Measurements from ENCODE around the gene DDT.
A peak's percentile ranks its signal among the peaks of the same experiment; 100 is the strongest.
"Not testable (repeated sequence)": the region's sequence is repeated elsewhere in the genome, so short reads cannot be mapped to it uniquely, and the experiment has no call there.

Gene DDT

DNA sequence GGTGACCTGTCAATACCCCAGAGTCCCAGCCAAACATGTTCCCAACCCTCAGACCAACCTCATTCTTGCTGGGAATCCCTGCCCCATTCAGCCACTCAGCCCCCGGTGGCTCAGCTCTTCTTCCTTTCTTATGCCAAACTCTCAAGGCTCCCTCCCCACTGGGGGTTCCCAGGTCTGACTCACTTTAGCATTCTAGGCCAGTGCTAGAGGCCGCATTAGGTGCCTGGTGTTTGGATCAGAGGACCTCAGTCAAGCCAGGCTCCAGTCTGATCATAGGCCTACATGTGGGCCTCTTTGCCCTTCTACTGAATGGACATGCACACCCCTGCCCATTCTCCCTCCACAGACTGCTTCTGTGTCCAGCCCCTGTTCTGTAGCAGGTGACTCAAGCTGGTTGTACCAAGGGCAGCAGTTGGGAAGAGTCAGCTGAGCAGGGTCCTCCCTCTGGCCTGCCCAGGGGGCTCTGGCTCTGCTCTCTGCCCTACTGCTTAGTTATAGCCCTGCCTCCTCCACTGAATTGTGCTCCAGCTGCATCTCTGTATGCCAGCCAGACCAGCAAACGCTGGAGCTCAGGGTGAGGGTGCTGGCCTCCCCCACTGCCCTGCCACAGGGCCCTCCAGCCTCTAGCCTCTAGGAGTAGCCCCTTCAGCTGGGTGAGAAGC, 15.5 kb upstream of the DDT start:
- DNase-seq (ENCODE audit: low read depth), result not testable (repeated sequence)

DNA sequence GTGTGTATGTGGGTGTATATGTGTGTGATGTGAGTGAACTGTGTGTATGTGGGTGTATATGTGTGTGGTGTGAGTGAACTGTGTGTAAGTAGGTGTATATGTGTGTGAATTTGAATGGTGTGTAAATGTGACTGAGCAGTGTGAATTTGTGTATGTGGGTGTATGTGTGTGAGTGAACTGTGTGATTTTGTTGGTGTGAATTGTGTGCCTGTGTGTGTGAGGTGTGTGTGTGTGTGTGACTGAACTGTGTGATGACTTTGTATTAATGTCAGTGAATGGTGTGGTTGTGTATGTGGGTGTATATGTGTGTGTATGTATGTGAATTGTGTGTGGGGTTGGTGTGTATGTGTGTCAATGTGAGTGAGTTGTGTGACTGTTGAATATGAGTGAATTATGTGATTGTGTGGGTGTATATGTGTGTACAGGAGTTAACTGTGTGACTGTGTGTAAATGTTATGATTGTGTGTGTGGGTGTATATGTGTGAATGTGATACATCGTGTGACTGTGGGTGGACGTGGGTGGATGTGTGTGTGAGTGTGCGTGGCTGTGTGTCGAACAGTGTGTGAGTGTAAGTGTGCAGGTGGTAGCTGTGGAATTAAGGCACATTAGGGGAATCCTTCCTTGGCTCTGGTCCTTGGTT, 12.4 kb upstream of the DDT start:
- not testable (repeated sequence) for DNase-seq (ENCODE audit: low read depth)

DNA sequence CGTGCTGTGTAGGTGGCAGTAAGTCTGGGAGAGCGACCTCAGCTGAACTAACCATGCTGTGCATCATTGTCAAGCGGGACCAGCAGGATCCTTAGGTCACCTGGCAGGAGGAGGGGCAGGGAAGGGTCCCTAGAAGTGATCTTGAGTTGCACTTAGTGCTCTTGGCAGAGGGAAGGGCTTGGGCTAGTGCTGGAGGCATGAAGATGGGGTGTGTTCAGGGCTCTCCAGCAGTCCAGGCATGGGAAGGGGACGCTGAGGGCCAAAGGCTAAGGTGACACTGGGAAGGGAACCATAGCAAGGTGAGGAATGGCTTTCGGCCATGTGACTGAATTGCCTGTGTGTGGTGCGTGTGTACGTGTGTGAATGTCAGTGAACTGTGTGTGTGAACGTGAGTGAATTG, 11.8 kb upstream of the DDT start:
- not testable (repeated sequence) for DNase-seq (ENCODE audit: low read depth)

GRCh38 chr22:23984430-23984829, 10.2 kb upstream of the DDT start:
- peak; percentile 19 for DNase-seq (ENCODE audit: low read depth)

- not testable (repeated sequence) for DNase-seq (ENCODE audit: low read depth)
Measured at GRCh38 chr22:23980567-23980966, 6.3 kb upstream of the DDT start.

- DNase-seq (ENCODE audit: low read depth), result not testable (repeated sequence)
Measured at GRCh38 chr22:23979557-23980240, 5.5 kb upstream of the DDT start, which contains the start of gene GSTT2. GSTT2 (plus strand) TSS chr22:23980134.

- not testable (repeated sequence) for DNase-seq (ENCODE audit: low read depth)
Measured at GRCh38 chr22:23977304-23977703, 3.1 kb upstream of the DDT start.

DNA sequence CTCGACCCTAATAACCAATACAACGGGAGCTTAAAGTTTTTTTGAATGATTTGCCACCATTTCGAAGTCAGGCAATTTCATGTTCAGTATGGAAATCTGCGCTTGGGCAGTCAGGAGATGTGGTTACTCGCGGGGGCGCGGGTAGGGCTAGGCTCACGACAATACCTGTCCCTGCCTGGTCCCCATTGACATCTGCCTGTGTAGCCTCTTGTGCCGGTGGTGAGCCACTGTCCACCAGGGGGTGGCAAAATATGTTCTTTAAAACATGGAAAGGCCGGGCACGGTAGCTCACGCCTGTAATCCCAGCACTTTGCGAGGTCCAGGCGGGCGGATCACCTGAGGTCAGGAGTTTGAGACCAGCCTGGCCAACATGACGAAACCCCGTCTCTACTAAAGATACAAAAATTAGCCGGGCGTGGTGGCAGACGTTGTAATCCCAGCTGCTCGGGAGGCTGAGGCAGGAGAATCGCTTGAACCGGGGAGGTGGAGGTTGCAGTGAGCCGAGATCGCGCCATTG, 653 bp upstream of the DDT start:
- not testable (repeated sequence) for DNase-seq (ENCODE audit: low read depth)

GRCh38 chr22:23971927-23972326, 2.3 kb downstream of the DDT start:
- DNase-seq (ENCODE audit: low read depth), result not testable (repeated sequence)

GRCh38 chr22:23970816-23971486, 3.3 kb downstream of the DDT start:
- DNase-seq (ENCODE audit: low read depth), result no peak

- DNase-seq (ENCODE audit: low read depth), result no peak
Measured at GRCh38 chr22:23970201-23970641, 4.0 kb downstream of the DDT start.

GRCh38 chr22:23969071-23969470, 5.2 kb downstream of the DDT start:
- no peak for DNase-seq (ENCODE audit: low read depth)

DNA sequence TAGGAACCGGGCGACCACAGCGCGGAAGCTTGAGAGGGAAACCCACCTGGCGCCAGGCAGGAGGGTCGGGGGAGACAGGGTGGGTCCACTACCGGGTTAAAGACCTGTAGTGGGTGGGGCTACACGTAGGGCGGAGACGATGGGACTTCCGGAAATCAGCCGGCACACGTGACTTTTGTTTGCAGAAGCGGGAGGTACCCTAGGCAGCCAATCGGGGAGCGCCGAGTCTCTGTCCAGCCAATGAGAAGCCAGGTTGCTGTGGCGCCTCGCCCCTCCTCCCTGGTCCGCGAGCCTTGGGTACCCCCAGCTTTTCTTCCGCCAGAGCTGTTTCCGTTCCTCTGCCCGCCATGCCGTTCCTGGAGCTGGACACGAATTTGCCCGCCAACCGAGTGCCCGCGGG, 7.7 kb downstream of the DDT start, which contains the start of gene DDTL:
Gene DDTL (plus strand): TSS at position 321 of the 400 bp plus-strand sequence. CDS start 27 bp downstream, at position 348.
- DNase-seq (ENCODE audit: low read depth), result not testable (repeated sequence)

DNA sequence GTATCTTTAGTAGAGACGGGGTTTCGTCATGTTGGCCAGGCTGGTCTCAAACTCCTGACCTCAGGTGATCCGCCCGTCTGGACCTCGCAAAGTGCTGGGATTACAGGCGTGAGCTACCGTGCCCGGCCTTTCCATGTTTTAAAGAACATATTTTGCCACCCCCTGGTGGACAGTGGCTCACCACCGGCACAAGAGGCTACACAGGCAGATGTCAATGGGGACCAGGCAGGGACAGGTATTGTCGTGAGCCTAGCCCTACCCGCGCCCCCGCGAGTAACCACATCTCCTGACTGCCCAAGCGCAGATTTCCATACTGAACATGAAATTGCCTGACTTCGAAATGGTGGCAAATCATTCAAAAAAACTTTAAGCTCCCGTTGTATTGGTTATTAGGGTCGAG, 8.1 kb downstream of the DDT start:
- not testable (repeated sequence) for DNase-seq (ENCODE audit: low read depth)

DNA sequence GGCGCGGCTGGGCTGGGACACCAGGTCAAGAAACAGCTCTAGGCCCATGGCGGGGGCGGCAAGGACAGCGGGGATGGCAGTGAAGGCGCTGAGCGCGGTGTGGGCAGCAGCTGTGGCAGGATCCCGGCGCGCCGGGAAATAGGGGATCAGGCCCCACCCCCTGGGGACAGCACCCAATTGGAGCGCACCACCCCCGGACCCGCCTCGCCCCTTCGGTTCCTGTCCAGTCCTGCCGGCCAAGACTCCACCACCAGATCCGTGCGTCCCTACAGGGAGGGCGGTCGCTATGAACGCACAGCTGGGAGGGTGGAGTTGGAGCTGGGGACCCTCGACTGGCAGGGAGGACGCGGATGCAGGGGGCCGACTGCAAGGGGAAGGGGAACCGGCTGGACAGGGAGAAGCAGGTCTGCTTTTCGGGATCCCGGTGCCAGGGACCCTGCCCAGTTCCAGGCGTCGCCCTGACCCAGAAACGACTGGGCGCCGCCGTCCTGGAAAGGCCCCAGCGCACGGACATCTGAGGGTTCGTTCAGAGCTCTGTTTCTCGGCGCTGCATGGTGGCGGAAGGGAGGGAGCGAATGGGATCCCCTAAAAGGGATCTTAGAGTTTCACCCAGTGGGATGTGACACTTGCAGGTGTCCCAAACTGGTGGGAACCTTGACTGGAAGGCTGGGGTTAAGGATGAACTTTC, 13.0 kb downstream of the DDT start, which contains the start of gene GSTT2B:
Gene GSTT2B (minus strand): TSS at position 112 of the 688 bp plus-strand sequence. CDS start 64 bp downstream, at position 48.
- not testable (repeated sequence) for DNase-seq (ENCODE audit: low read depth)

DNA sequence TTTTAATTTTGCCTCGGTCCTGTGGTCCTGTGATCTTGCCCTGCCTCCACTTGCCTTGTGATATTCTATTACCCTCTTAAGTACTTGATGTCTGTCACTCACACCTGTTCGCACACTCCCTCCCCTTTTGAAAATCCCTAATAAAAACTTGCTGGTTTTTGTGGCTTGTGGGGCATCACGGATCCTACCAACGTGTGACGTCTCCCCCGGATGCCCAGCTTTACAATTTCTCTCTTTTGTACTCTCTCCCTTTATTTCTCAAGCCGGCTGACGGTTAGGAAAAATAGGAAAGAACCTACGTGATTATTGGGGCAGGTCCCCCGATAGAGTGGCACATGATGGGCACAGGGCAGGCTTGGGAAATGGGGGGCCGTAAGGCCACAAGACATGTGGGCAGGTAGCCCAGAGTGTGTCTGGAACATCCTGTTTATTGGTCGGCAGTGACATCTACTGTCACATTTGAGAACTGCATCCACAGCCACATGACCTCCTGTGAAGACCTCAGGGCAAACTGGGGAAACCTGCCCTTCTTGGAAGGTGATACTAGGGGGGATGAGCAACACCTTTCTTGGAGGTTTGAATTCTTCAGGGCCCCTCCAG, 17.8 kb downstream of the DDT start:
- DNase-seq (ENCODE audit: low read depth), result peak; percentile 22

GRCh38 chr22:23955886-23956285, 18.4 kb downstream of the DDT start:
- not testable (repeated sequence) for DNase-seq (ENCODE audit: low read depth)

- DNase-seq (ENCODE audit: low read depth), result not testable (repeated sequence)
Measured at GRCh38 chr22:23954991-23955305, 19.3 kb downstream of the DDT start.

DNA sequence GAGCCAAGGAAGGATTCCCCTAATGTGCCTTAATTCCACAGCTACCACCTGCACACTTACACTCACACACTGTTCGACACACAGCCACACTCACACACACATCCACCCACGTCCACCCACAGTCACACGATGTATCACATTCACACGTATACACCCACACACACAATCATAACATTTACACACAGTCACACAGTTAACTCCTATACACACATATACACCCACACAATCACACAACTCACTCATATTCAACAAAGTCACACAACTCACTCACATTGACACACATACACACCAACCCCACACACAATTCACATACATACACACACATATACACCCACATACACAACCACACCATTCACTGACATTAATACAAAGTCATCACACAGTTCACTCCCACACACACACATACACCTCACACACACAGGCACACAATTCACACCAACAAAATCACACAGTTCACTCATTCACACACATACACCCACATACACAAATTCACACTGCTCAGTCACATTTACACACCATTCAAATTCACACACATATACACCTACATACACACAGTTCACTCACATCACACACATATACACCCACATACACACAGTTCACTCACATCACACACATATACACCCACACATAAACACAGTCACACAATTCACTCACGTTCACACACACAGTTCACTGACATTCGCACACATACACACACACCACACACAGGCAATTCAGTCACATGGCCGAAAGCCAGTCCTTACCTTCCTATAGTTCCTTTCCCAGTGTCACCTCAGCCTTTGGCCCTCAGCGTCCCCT, 19.8 kb downstream of the DDT start:
- not testable (repeated sequence) for DNase-seq (ENCODE audit: low read depth)

DNA sequence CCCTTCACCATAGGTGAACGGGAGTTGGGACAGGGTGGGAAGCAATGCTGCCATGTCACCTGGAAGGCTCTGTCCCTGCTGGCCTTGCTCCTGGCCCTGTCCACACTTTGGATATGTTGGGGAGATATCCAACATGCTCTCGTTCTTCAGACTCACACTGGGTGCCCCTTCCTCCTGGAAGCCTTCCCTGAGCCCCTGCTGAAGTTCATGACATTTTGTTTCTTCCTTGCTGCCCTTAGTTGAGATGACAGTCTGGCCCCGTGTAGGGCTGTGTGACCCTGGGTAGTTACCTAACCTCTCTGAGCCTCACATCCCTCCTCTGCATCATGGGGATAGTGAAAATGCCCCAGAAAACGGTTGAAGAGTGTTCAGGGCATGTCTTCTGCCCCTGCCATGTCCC, 20.8 kb downstream of the DDT start:
- not testable (repeated sequence) for DNase-seq (ENCODE audit: low read depth)
